SK-N-SH treated with all-trans-retinoic acid at 6 μM for 48 hours (cell line): Measurements from ENCODE around the gene GFPT2.

Source experiments
- ATAC-seq: fragments of 200-7000 bp; cut with Tn5 transposase; 3 replicates; pipeline ENCODE4 v1.9.1; 2020; ENCODE audit warnings: mild to moderate bottlenecking, moderate library complexity
- ARNTL ChIP-seq: fragments of 450-650 bp; formaldehyde crosslinking; IDR thresholded peaks from 2 replicates; pipeline ENCODE4 v1.5.0; 2020; ENCODE audit warnings: low read depth, mild to moderate bottlenecking, moderate library complexity, borderline replicate concordance
- BACH2 ChIP-seq: fragments of 250-450 bp; sonication (Bioruptor Pico); IDR thresholded peaks from 2 replicates; pipeline ENCODE4 v1.9.0; 2021; ENCODE audit warnings: mild to moderate bottlenecking, borderline replicate concordance
- CSDC2 ChIP-seq: fragments of 250-450 bp; sonication (Bioruptor Pico); IDR thresholded peaks from 2 replicates; pipeline ENCODE4 v1.5.0; 2020; ENCODE audit warnings: mild to moderate bottlenecking, moderate library complexity
- ESRRG ChIP-seq: fragments of 250-450 bp; sonication (Bioruptor Pico); IDR thresholded peaks from 2 replicates; pipeline ENCODE4 v1.6.1; 2021; ENCODE audit warnings: mild to moderate bottlenecking
- GLIS3 ChIP-seq: fragments of 250-450 bp; sonication (Bioruptor Pico); IDR thresholded peaks from 2 replicates; pipeline ENCODE4 v1.5.0; 2020; ENCODE audit warnings: mild to moderate bottlenecking, moderate library complexity
- ISL1 ChIP-seq: fragments of 250-450 bp; sonication (Bioruptor Pico); IDR thresholded peaks from 2 replicates; pipeline ENCODE4 v2.1.2; 2022; ENCODE audit warnings: mild to moderate bottlenecking, moderate library complexity
- OSR1 ChIP-seq: fragments of 250-450 bp; sonication (Bioruptor Pico); IDR thresholded peaks from 2 replicates; pipeline ENCODE4 v1.8.0; 2022; ENCODE audit warnings: moderate library complexity, mild to moderate bottlenecking, inconsistent platforms
- PPARA ChIP-seq: fragments of 250-450 bp; sonication (Bioruptor Pico); IDR thresholded peaks from 2 replicates; pipeline ENCODE4 v1.5.0; 2020; ENCODE audit warnings: mild to moderate bottlenecking, borderline replicate concordance
- SNAI2 ChIP-seq: fragments of 250-450 bp; sonication (Bioruptor Pico); IDR thresholded peaks from 2 replicates; pipeline ENCODE4 v1.5.0; 2020; ENCODE audit warnings: mild to moderate bottlenecking, moderate library complexity
- TCF4 ChIP-seq: fragments of 250-450 bp; sonication (Bioruptor Pico); IDR thresholded peaks from 2 replicates; pipeline ENCODE4 v1.8.0; 2021; ENCODE audit warnings: mild to moderate bottlenecking, moderate library complexity, borderline replicate concordance
- TOX ChIP-seq: fragments of 250-450 bp; sonication (Bioruptor Pico); IDR thresholded peaks from 2 replicates; pipeline ENCODE4 v1.8.0; 2021; ENCODE audit warnings: mild to moderate bottlenecking, moderate library complexity, borderline replicate concordance
- ZC3H10 ChIP-seq: fragments of 250-450 bp; sonication (Bioruptor Pico); IDR thresholded peaks from 2 replicates; pipeline ENCODE4 v1.5.1; 2021; ENCODE audit warnings: mild to moderate bottlenecking, moderate library complexity
- ZFP3 ChIP-seq: fragments of 250-450 bp; sonication (Bioruptor Pico); IDR thresholded peaks from 2 replicates; pipeline ENCODE4 v1.5.0; 2020; ENCODE audit warnings: mild to moderate bottlenecking, moderate library complexity
- ZFP30 ChIP-seq: fragments of 450-650 bp; formaldehyde crosslinking; IDR thresholded peaks from 2 replicates; pipeline ENCODE4 v1.5.0; 2022; ENCODE audit warnings: mild to moderate bottlenecking, moderate library complexity
- ZNF565 ChIP-seq: fragments of 450-650 bp; formaldehyde crosslinking; conservative IDR thresholded peaks from 2 replicates; pipeline ENCODE4 v1.5.0; 2020; ENCODE audit warnings: low read depth, mild to moderate bottlenecking, moderate library complexity
- ZNF70 ChIP-seq: fragments of 450-650 bp; formaldehyde crosslinking; IDR thresholded peaks from 2 replicates; pipeline ENCODE4 v1.5.0; 2020; ENCODE audit warnings: mild to moderate bottlenecking, moderate library complexity
- ZNF8 ChIP-seq: fragments of 450-650 bp; formaldehyde crosslinking; IDR thresholded peaks from 2 replicates; pipeline ENCODE4 v1.5.0; 2020; ENCODE audit warnings: mild to moderate bottlenecking, moderate library complexity
- TF ChIP-seq, protein P1 (sequence below): fragments of 250-450 bp; sonication (Bioruptor Pico); IDR thresholded peaks from 2 replicates; pipeline ENCODE4 v1.5.1; 2020; ENCODE audit warnings: low read depth, mild to moderate bottlenecking, moderate library complexity
- TF ChIP-seq, protein P2 (sequence below): fragments of 250-450 bp; sonication (Bioruptor Pico); IDR thresholded peaks from 2 replicates; pipeline ENCODE4 v1.5.1; 2021; ENCODE audit warnings: mild to moderate bottlenecking, moderate library complexity
- TF ChIP-seq, protein P3 (sequence below): fragments of 250-450 bp; sonication (Bioruptor Pico); IDR thresholded peaks from 2 replicates; pipeline ENCODE4 v1.8.0; 2021; ENCODE audit warnings: low read depth, mild to moderate bottlenecking, moderate library complexity, borderline replicate concordance
- TF ChIP-seq, protein P4 (sequence below): fragments of 250-450 bp; sonication (Bioruptor Pico); IDR thresholded peaks from 2 replicates; pipeline ENCODE4 v1.5.0; 2020; ENCODE audit warnings: mild to moderate bottlenecking, moderate library complexity

The GFPT2 gene

DNA sequence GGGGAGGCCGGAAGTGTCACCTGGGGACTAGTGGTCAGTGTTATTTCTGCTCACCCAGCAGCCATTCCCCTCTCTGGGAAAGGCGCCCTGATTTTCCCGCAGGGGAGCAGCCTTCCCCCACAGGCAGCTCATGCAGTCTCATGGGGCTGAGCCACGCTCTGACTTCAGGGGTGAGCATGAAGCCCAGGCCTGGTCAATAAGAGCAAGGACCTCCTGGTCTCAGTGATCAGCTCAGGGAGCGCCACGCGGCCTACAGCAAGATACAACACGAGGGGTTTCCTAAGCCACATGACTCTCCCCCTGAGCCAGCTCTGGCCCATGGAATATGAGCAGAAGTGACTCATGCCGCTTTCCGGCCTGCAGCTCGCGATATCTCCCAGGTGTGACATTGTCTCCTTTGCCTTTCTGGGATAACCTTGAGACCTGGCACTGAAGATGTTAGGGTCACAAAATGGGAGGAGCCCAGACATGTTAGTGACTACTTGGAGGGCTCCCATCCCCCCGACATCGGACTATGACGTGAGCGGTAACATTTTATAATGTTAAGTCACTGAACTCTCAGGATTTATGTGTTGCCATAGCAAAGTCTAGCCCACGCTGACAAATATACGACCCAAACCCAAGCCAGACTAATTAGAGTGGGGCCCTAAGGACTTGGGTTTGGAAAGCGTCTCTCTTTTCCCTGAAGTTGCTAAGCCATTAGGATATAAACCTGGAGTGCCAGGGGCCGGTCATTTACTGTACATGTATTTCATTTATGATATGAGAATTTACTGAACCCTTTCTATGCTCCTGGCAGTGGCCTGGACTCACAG, 46.5 kb upstream of the GFPT2 start:
- ATAC-seq, result no peak
- TF ChIP-seq ZC3H10, result no peak
- TF ChIP-seq, protein P1, sequence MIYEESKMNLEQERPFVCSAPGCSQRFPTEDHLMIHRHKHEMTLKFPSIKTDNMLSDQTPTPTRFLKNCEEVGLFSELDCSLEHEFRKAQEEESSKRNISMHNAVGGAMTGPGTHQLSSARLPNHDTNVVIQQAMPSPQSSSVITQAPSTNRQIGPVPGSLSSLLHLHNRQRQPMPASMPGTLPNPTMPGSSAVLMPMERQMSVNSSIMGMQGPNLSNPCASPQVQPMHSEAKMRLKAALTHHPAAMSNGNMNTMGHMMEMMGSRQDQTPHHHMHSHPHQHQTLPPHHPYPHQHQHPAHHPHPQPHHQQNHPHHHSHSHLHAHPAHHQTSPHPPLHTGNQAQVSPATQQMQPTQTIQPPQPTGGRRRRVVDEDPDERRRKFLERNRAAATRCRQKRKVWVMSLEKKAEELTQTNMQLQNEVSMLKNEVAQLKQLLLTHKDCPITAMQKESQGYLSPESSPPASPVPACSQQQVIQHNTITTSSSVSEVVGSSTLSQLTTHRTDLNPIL (CRISPR knock-in tag), result no peak
- TF ChIP-seq SNAI2 (CRISPR knock-in tag), result no peak
- TF ChIP-seq ARNTL (CRISPR knock-in tag), result no peak
- no peak for TF ChIP-seq OSR1 (CRISPR knock-in tag)
- no peak for TF ChIP-seq ZNF565
- no peak for TF ChIP-seq ZNF70 (CRISPR knock-in tag)
- no peak for TF ChIP-seq ZFP3 (CRISPR knock-in tag)
- no peak for TF ChIP-seq CSDC2
- TF ChIP-seq BACH2 (CRISPR knock-in tag), result no peak
- no peak for TF ChIP-seq ISL1 (CRISPR knock-in tag)
- TF ChIP-seq ESRRG (CRISPR knock-in tag), result no peak

DNA sequence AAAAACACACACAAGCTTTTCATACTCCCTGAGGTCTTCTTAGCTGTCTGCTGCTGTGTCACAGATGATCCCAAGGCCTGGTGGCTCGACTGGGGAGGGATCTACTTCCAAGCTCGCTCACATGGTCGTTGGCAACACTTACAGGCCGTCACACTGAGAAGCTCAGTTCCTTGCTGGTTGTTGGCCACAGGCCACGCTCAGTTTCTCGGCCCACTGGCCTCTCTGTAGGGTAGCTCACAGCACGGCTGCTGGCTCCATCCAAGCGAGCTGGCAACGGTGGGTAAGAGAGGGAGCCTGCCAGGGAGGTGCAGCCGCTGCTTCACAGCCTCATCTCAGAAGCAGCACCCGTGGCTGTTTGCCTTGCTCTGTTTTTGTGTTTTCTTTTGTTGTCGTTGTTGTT, 43.8 kb upstream of the GFPT2 start:
- TF ChIP-seq PPARA (CRISPR knock-in tag) (no peak), ISL1 (CRISPR knock-in tag) (no peak), ZC3H10 (no peak), TCF4 (no peak), TOX (CRISPR knock-in tag) (no peak), CSDC2 (no peak), ZNF70 (CRISPR knock-in tag) (no peak), ZFP30 (CRISPR knock-in tag) (no peak), GLIS3 (CRISPR knock-in tag) (no peak), ZNF565 (no peak), ZFP3 (CRISPR knock-in tag) (no peak)
- TF ChIP-seq, protein P2, sequence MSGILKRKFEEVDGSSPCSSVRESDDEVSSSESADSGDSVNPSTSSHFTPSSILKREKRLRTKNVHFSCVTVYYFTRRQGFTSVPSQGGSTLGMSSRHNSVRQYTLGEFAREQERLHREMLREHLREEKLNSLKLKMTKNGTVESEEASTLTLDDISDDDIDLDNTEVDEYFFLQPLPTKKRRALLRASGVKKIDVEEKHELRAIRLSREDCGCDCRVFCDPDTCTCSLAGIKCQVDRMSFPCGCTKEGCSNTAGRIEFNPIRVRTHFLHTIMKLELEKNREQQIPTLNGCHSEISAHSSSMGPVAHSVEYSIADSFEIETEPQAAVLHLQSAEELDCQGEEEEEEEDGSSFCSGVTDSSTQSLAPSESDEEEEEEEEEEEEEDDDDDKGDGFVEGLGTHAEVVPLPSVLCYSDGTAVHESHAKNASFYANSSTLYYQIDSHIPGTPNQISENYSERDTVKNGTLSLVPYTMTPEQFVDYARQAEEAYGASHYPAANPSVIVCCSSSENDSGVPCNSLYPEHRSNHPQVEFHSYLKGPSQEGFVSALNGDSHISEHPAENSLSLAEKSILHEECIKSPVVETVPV (CRISPR knock-in tag), result no peak
- TF ChIP-seq, protein P3, sequence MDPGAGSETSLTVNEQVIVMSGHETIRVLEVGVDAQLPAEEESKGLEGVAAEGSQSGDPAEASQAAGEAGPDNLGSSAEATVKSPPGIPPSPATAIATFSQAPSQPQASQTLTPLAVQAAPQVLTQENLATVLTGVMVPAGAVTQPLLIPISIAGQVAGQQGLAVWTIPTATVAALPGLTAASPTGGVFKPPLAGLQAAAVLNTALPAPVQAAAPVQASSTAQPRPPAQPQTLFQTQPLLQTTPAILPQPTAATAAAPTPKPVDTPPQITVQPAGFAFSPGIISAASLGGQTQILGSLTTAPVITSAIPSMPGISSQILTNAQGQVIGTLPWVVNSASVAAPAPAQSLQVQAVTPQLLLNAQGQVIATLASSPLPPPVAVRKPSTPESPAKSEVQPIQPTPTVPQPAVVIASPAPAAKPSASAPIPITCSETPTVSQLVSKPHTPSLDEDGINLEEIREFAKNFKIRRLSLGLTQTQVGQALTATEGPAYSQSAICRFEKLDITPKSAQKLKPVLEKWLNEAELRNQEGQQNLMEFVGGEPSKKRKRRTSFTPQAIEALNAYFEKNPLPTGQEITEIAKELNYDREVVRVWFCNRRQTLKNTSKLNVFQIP (CRISPR knock-in tag), result no peak
- TF ChIP-seq, protein P1 (CRISPR knock-in tag), result no peak
- no peak for ATAC-seq

DNA sequence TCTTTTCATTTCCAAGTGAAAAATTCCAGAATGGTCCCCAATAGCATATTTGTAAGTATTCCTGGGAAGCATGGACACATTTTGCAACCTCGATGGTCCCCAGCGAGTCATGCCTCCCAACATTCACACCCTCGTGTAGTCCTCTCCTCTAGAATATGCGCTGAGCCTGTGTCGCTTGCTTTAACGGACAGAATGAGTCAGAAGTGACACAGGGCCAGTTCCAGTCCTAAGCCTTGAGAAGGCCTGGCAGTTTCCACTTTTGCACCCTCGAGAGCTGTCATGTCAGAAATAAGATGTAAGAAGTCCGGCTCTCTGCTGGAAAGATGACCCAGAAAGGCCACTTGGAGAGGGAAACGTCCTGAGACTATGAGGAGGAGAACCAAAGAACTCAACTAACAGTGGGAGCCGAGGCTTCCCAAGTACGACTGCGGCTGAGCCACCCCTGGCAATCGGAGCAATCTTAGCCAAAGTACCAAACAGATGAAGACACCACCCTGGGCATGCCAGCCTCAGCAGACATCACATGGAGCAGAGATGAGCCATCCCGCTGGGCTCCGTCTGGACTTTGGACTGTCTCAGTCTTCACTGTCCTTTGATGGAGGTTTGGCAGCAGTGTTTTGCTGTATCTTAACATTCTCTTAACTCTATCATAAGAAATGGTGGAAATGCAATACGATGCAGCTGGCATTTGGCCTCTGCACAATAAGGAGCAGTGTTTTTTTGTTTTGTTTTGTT, 42.6 kb upstream of the GFPT2 start:
- TF ChIP-seq, protein P1 (CRISPR knock-in tag), result no peak
- TF ChIP-seq, protein P4, sequence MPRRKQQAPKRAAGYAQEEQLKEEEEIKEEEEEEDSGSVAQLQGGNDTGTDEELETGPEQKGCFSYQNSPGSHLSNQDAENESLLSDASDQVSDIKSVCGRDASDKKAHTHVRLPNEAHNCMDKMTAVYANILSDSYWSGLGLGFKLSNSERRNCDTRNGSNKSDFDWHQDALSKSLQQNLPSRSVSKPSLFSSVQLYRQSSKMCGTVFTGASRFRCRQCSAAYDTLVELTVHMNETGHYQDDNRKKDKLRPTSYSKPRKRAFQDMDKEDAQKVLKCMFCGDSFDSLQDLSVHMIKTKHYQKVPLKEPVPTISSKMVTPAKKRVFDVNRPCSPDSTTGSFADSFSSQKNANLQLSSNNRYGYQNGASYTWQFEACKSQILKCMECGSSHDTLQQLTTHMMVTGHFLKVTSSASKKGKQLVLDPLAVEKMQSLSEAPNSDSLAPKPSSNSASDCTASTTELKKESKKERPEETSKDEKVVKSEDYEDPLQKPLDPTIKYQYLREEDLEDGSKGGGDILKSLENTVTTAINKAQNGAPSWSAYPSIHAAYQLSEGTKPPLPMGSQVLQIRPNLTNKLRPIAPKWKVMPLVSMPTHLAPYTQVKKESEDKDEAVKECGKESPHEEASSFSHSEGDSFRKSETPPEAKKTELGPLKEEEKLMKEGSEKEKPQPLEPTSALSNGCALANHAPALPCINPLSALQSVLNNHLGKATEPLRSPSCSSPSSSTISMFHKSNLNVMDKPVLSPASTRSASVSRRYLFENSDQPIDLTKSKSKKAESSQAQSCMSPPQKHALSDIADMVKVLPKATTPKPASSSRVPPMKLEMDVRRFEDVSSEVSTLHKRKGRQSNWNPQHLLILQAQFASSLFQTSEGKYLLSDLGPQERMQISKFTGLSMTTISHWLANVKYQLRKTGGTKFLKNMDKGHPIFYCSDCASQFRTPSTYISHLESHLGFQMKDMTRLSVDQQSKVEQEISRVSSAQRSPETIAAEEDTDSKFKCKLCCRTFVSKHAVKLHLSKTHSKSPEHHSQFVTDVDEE (CRISPR knock-in tag), result no peak
- TF ChIP-seq ZNF8 (CRISPR knock-in tag) (no peak), PPARA (CRISPR knock-in tag) (no peak), GLIS3 (CRISPR knock-in tag) (no peak), ZNF70 (CRISPR knock-in tag) (no peak), OSR1 (CRISPR knock-in tag) (no peak), CSDC2 (no peak)
- TF ChIP-seq, protein P2 (CRISPR knock-in tag), result no peak
- no peak for ATAC-seq
